HEK293T (cell line): Measurements from ENCODE around the gene UNC93B1.

Experiments used
- BHLHE40 ChIP-seq: fragments of 450-650 bp; IDR thresholded peaks from 2 replicates; pipeline ENCODE4 v1.6.1; 2016; ENCODE audit warnings: mild to moderate bottlenecking, moderate library complexity, borderline replicate concordance
- FOXA1 ChIP-seq: fragments of 450-650 bp; IDR thresholded peaks from 2 replicates; pipeline ENCODE4 v1.6.1; 2016; ENCODE audit warnings: mild to moderate bottlenecking
- FOXK2 ChIP-seq: fragments of 450-650 bp; IDR thresholded peaks from 2 replicates; pipeline ENCODE4 v1.6.1; 2016; ENCODE audit warnings: mild to moderate bottlenecking
- FOXM1 ChIP-seq: fragments of 450-650 bp; IDR thresholded peaks from 2 replicates; pipeline ENCODE4 v1.6.1; 2017; ENCODE audit warnings: mild to moderate bottlenecking, borderline replicate concordance
- L3MBTL2 ChIP-seq: fragments of 450-650 bp; conservative IDR thresholded peaks from 2 replicates; pipeline ENCODE4 v1.6.1; 2016; ENCODE audit warnings: mild to moderate bottlenecking
- LEF1 ChIP-seq: fragments of 450-650 bp; IDR thresholded peaks from 2 replicates; pipeline ENCODE4 v1.6.1; 2017; ENCODE audit warnings: mild to moderate bottlenecking, borderline replicate concordance
- NFRKB ChIP-seq: fragments of 450-650 bp; IDR thresholded peaks from 2 replicates; pipeline ENCODE4 v1.6.1; 2016; ENCODE audit warnings: mild to moderate bottlenecking, moderate library complexity
- SUZ12 ChIP-seq: fragments of 450-650 bp; IDR thresholded peaks from 2 replicates; pipeline ENCODE4 v1.6.1; 2016; ENCODE audit warnings: mild to moderate bottlenecking
- ZNF384 ChIP-seq: fragments of 450-650 bp; IDR thresholded peaks from 2 replicates; pipeline ENCODE4 v1.6.1; 2016

DNA sequence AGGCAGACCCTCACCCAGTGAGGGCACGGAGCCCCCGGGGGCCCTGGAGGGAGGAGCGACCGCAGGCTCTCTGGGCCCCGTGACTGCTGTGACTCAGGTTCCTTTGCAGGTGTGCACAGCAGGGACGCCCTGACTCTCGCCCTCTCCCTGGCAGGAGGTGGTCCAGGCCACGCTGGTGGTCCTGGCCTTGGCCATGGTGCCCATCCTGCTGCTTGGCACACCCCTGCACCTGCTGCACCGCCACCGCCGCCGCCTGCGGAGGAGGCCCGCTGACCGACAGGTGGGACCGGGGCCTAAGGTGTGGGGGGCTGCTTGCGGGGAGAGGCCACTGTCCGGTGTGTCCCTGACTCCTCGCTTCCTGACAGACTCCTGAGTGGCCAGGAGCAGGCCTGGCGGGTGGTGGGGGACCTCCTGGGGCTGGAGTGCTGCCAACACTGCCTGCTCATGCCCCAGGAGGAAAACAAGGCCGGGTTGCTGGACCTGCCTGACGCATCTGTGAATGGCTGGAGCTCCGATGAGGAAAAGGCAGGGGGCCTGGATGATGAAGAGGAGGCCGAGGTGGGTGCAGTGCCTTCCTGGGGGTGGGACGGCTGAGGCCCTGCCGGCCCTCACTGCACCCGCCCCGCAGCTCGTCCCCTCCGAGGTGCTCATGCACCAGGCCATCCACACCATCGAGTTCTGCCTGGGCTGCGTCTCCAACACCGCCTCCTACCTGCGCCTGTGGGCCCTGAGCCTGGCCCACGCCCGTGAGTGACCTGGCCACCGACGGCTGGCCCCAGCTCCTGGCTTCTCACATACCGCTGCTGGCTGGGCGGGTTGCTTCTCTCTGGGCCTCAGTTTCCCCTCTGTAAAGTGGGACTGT lies 45.8 kb upstream of the UNC93B1 start:
- TF ChIP-seq LEF1 (no peak), FOXA1 (no peak), FOXM1 (no peak), ZNF384 (no peak), L3MBTL2 (no peak), FOXK2 (no peak), BHLHE40 (no peak), SUZ12 (no peak), NFRKB (no peak)
